CD4-positive, alpha-beta T cell treated with Interleukin-4 for 1 hour (primary cell): Measurements from ENCODE around the gene PSMD14.

ENCODE experiments used
- DNase-seq, 2 donors: peaks; one replicate each; pipeline ENCODE4 v3.0.0-alpha.2; 2020 to 2022

The PSMD14 gene

DNA sequence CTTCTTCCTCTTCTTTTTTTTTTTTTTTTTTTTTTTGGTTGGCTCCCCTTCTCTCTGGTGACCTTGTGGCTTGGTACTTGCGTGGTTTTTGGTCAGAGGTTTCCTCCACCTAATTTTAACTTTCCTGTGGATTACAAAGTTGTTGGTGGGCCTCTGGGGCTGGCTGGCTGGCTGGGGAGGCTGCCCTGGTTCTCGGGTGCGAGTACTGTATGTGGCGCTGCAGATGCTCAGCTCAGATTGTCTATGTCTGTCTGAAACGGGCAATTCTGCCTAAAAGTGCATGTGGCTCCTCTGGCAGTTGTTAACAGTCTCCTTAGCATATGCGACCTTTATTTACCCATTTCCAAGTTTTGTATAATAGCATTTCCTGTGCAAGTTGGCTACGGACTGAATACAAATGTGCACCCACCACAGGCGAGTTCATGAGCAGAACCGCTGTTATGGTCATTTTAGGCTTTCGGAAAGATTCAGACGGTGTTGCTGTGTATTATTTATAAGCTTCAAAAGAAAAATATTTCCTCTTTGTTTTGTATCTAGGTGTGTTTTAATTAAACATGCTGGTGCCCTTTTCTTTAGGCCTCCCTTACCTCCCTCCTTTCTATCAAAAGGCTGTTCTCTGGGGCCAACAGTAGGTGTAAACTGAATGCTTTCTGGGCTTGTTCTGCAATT, 112.3 kb downstream of the PSMD14 start:
- DNase-seq, result no peak

DNA sequence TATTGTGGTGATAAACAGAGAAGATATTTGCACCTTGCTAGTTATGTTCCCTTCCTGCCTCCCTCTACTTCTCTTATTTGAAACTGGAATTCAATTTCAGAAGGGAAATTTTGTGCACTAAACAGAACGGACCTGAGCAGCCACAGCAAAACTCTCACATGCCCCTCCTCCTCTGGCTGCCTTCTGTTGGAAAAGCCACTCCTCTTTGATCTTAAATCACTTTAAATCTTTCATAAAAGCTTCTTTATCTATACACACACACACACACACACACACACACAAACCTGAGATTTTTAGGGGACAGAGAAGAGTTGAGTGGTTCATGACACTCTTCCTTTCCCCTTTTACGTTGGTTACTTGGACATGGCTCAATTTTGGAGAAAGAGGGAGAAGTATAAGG, 113.5 kb downstream of the PSMD14 start:
- no peak for DNase-seq

DNA sequence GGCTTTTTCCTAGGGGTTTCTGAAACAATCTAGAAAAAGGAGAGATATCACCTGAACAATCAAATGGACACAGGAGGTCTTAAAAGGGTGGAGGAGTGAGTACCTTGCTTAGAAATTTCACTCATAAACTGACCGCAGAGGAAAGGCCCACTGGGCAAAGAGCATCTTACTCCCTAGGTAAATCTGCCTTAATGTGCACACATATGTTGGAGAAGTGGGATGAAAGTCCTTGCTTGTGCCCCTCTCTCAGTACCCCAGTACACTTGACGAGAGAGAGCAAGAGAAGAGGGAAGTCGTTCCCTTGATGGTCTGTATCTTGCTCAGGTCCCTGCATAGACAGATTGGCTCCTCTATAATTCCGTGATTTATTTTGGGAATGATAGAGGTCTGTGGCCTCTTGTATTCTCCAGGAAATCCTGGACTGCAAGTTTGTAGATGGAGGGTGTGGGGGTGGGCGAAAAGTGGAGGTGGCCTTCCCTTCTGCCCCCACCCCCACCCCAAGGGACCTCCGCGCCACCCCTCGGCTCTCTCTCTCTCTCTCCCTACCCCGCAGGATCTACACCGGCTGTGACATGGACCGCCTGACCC, 114.7 kb downstream of the PSMD14 start:
- no peak for DNase-seq

DNA sequence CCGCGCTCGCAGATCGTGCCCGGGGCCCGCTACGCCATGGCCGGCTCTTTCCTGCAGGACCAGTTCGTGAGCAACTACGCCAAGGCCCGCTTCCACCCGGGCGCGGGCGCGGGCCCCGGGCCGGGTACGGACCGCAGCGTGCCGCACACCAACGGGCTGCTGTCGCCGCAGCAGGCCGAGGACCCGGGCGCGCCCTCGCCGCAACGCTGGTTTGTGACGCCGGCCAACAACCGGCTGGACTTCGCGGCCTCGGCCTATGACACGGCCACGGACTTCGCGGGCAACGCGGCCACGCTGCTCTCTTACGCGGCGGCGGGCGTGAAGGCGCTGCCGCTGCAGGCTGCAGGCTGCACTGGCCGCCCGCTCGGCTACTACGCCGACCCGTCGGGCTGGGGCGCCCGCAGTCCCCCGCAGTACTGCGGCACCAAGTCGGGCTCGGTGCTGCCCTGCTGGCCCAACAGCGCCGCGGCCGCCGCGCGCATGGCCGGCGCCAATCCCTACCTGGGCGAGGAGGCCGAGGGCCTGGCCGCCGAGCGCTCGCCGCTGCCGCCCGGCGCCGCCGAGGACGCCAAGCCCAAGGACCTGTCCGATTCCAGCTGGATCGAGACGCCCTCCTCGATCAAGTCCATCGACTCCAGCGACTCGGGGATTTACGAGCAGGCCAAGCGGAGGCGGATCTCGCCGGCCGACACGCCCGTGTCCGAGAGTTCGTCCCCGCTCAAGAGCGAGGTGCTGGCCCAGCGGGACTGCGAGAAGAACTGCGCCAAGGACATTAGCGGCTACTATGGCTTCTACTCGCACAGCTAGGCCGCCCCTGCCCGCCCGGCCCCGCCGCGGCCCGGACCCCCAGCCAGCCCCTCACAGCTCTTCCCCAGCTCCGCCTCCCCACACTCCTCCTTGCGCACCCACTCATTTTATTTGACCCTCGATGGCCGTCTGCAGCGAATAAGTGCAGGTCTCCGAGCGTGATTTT, 115.5 kb downstream of the PSMD14 start:
- DNase-seq, result no peak

DNA sequence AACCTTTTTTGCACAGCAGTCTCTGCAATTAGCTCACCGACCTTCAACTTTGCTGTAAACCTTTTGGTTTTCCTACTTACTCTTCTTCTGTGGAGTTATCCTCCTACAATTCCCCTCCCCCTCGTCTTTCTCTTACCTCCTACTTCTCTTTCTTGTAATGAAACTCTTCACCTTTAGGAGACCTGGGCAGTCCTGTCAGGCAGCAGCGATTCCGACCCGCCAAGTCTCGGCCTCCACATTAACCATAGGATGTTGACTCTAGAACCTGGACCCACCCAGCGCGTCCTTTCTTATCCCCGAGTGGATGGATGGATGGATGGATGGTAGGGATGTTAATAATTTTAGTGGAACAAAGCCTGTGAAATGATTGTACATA, 116.2 kb downstream of the PSMD14 start:
- DNase-seq, result no peak

DNA sequence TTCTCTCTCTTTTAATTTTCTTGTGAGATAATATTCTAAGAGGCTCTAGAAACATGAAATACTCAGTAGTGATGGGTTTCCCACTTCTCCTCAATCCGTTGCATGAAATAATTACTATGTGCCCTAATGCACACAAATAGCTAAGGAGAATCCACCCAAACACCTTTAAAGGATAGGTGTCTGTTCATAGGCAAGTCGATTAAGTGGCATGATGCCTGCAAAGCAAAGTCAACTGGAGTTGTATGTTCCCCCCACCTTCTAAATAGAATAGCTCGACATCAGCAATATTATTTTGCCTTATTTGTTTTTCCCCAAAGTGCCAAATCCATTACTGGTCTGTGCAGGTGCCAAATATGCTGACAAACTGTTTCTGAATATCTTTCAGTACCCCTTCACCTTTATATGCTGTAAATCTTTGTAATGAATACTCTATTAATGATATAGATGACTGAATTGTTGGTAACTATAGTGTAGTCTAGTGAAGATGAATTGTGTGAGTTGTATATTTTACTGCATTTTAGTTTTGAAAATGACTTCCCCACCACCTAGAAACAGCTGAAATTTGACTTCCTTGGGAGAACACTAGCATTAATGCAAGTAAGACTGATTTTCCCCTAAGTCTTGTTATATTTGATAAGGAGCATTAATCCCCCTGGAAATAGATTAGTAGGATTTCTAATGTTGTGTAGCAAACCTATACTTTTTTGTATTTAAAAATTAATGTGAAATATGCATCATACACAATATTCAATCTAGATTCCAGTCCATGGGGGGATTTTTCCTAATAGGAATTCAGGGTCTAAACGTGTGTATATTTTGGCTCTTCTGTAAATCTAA, 116.9 kb downstream of the PSMD14 start:
- no peak for DNase-seq

DNA sequence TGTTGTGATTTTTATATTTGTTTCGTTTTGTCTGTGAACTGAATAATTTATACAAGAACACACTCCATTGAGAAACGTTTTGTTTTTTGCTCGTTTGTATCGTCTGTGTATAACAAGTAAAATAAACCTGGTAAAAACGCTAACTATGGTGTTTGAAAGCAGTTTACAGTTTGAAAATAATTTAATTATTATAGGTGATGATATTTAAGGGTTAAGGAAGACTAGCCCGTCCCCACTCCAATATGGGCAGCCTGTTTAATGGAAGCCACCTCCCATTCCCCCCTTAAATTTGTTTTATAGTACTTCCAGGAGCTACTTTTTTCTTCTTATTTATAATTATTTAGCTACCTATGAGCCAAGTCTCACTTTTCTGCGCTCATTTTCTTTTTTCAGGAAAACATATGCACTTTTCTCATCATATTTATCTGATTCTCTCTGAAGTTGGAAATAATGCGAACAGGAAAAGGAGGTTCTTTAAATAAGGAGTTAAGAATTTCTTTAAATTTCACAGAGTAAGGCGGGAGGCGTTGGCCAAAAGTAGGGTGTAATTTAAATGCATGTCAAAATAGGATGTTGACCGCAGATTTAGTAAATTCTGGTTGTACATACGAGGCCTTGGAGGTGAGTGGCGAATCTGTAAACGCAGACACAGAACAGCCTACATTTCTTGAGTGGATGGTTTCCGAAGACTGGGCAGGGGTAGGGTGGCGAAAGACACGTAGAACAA, 117.7 kb downstream of the PSMD14 start:
- DNase-seq, result no peak

DNA sequence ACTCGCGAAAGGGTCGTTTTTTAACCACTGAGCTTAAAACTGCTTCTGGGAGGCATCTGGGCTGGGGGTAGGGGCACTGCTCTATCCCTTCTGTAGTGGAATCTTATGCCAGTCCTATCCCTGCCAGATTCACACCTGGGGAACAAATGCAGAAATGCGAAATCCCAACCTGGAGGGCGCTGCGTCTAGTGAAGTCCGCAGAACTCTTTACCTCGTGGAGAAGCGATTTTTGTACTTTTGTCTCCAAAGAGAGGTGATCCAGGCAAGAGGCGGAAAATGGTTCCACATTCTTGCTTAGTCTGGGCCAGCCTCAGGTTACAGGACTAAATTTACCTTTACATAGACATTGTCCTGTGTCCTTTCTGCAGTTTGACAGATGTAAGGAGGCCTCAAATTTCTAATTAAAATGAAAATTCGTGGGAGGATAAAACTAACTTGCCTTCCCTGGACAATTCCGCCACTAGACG, 118.3 kb downstream of the PSMD14 start:
- no peak for DNase-seq

DNA sequence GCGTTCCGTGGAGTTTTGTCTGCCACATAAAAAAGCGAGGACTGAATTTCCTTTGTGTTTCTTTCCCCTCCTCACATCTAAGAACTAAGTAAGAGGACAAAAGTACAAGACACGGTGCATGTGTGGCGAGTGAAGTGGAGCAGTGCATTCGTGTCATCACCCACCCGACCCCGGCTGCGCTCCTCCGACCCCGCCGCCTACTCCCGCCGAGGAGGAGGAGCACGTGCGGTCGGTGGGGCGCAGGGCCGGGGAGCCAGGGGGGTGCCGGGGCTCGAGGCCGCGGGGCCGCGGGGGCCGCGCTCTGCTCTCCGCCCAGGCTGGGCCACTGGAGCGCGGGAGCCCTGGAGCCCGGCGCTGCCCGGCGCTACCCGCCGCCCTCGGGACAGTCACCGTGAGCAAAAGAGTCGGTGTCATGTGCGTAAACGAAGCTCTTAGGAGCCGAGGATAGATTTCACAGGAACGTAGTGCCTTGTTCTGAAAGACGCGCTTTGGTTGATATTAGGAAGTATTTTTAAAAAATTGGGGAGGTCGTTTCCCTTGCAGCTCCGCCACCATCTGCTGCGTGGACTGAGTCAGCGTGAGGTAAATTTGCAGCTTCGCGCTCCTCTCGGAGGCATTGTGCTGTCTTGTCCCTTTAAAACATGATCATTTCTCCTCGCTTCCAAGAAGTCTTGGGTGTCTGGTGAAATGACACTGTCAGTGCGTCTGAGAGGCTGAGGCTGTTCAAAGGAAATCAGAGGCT, 118.9 kb downstream of the PSMD14 start:
- no peak for DNase-seq

DNA sequence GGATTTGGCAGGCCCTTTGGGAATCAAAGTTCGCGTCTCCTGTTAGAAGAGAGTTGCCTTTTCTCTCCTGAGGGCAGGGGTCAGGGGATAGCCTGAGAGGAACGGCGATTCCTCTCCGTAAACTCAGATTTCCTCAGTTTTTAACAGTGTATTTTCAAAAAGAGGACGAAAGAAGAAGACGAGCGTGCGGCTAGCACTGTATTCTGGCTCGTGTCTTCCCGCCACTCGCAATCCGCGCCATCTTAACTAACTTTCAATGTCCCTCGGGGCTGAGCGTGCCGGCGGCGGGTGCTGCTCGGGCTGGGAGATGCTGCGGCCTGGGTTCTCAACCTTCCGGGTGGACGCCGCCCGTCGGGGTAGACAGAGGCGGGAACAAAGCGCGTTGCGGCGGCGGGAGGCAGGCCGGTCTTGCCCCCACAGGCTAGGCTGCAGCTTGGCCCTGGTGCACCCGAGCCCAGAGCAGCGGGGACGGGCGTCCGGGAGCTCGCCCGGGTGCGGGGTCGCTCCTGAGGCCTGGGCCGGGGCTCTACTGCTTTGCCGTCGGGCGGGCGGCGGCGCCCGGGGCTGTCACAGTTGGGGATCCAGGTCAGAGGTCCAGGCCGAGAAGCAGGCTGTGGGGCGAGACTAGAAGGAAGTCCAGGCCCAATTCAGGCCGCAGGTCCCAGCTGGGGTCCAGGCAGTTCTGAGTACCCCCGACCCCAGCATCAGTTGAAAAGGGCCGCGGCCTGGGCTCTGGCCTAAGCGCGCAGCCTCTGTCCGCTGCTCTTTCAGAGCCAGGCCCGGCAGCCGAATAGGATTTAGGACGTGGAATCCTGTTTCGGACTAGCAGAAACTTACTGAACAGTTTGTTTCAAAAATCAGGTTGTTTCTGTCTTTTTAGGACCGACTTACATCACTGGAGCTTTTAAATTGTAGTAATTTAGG, 119.7 kb downstream of the PSMD14 start:
- DNase-seq, result no peak

DNA sequence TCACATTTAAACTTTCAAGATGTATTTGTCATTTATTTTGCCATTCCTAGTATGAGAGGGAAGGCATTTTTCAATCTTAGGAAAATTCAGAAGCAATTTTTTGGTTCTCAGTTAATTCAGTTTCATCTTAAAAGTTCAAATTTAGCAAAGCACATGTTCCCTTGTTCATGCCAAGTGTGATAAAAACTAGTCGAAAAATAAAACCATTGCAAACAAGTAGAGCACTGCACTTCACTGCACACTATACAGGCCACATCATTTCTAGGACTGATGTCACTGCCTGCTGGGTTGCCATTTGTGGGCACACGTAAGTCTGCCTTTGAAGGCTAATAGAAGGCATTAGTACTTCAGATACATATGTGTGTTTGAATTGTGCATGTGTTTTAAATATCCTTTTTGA, 122.2 kb downstream of the PSMD14 start:
- DNase-seq, result no peak

DNA sequence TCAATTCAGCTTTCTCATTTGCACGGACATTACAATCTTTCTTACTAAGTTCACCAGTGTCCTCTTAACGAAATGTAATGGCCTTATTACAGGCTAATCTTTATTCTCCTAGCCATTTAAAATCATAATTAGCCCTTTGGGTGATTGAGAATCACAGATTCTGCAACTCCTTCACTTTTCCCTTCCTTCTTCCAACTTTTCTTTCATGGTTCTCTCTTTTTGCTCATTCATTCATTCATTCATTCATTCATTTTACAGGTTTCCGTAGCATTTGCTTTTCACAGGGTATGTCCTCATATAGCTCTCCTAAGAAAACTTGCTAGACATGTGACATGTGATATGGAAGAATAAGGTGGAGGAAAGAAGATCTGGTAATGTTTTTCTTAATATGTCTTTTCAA, 123.9 kb downstream of the PSMD14 start:
- no peak for DNase-seq

DNA sequence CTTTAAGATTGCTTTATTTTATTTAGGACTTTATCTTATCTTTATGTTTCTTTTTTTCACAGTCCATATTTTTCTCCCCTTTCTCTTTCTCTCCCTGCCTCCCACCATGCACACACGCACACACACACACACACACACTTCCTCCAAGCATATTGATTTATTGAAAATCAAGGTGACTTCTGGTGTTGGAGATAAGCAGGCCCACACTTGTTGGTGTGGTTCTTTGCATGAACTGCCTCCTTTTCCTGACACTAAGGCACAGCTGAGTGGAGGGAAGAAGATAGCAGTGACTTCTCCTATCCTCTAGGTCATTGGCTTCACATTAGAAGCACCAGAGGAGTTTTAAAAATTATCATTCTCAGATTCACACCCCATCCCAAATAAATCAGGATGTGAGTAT, 125.9 kb downstream of the PSMD14 start:
- DNase-seq, result no peak

DNA sequence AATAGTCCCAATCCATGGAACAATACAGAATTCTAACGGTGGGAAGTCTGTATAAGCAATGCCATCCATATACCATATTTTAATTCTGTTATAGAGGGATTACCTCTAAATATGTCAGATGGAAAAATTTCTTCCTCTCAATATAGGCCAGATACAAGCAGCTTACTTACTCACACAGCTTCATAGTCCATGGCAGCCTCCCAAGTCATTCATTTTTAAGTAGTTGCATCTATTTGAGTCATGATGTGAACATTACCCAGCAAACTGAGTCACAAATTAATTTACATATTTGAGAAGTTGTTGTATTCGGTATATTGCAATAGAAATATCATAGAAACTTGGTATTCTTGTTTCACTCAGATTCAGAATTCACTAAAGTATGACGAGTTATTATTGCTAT, 128.2 kb downstream of the PSMD14 start:
- DNase-seq, result no peak

DNA sequence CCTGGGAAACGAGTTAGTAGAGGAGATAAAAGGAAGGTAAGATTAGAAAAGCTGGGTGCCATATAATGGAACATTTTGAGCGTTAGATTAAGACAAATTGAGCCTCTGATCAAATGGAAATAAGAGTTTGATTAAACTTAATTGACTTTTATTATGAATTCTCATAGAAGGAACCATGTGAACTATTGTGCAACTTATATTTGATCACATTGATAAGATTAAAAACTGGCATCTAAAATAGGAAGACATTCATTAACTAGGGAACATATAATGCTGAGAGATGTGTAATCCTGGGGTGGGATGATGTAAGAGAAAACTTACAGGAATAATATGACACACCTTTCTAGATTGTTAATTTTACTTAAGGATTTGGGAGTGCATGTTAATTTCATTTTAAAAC, 130.4 kb downstream of the PSMD14 start:
- no peak for DNase-seq

DNA sequence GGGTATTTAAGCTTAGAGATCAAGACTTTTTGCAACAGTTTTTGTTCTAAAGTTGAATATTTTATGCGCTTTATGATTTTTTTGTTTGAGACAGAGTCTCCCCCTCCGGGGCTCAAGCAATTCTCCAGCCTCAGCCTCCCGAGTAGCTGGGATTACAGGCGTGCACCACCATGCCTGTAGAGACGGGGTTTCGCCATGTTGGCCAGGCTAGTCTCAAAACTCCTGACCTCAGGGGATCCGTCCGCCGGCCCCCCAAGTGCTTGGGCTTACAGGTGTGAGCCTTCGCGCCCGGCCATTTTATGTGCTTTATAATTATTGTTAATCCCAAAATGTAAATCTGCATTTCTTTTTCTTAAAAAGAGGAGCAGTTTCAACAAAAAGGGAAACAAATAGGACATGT, 136.9 kb downstream of the PSMD14 start:
- no peak for DNase-seq

DNA sequence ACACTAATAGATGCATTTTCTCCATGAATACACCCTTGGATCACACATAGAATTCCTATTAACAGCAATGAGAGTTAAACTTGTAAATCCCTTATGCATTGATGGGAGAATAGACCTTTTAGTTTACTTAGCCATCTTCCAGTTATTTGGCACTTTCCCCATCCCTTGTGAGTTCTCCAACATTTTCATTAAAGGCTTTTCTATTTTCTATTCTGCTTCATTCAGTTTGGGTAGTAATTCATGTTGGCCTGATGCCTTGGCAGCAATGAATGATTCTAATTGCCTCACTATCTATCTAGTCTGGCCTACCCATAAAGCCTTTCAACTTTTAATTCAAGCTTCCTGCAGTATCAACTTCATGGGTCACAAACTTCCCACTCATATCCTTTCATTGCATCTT, 140.2 kb downstream of the PSMD14 start:
- no peak for DNase-seq
